Measurements from ENCODE around the gene TMEM240. TPM values are rescaled to one million over a fixed set of nuclear protein-coding genes. Genes with fewer than 3 reads are reported as not detected.

The TMEM240 gene
- total and polyA plus RNA-seq, 10 of the 15 experiments (the other 5 are each of a cell fraction or from before 2014, with no cell fraction given) = 0.17 to 0.49 TPM; not detected in 8

DNA sequence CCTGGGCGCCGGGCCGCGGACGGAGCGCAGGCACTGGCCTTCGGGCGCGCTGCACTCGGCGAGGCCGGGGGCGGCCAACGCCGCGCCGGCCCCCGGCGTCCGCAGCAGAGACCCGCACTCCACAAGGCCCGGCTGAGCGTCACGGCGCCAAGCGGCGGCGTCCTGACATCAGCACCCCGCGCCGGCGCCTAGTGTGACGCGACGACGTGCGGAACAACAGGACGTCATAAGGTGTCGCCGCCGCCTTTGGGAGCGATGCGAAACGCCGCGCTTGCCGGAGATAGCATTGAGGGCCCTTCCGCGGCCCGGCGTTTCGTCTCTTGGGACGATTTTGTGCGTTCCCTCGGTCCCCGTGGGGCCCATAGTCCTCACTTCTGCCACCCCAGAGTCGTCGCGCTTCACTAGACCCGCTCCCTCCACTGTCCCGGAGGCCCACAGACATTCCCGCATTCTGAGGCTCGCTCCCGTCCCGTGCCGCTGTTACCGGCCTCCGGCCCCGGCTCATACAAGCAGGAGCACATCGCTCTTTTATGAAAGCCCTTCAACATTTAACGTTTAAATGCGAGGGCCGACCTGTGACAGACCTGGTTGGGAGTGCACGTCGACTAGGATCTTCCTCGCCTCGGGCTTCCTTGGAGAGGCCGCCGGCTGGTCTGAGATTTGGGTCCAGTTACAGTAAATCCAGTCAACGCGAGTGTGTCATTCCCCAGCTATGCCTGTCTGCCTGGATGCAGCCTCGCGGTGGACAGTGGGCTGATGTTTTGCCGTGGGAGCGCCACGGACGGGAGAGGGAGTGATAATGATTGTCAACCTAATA is 34.5 kb upstream of the TMEM240 start, which contains the start of gene SSU72 (continued):
- TF ChIP-seq, protein P1, sequence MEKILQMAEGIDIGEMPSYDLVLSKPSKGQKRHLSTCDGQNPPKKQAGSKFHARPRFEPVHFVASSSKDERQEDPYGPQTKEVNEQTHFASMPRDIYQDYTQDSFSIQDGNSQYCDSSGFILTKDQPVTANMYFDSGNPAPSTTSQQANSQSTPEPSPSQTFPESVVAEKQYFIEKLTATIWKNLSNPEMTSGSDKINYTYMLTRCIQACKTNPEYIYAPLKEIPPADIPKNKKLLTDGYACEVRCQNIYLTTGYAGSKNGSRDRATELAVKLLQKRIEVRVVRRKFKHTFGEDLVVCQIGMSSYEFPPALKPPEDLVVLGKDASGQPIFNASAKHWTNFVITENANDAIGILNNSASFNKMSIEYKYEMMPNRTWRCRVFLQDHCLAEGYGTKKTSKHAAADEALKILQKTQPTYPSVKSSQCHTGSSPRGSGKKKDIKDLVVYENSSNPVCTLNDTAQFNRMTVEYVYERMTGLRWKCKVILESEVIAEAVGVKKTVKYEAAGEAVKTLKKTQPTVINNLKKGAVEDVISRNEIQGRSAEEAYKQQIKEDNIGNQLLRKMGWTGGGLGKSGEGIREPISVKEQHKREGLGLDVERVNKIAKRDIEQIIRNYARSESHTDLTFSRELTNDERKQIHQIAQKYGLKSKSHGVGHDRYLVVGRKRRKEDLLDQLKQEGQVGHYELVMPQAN (conservative IDR thresholded peaks at IDR 0.05) = peak; percentile 59; the same call in 1 of the 2 replicates
- TF ChIP-seq ZNF622 (IDR thresholded peaks at IDR 0.05) (no peak), SMC3 (IDR thresholded peaks at IDR 0.05; ENCODE audit: borderline replicate concordance, low read length) (no peak), SIX5 (IDR thresholded peaks at IDR 0.05; ENCODE audit: low read depth, low read length, severe bottlenecking) (peak; percentile 68), SMAD1 (IDR thresholded peaks at IDR 0.05; ENCODE audit: low read depth, partially characterized antibody) (peak; percentile 58), NFYA (IDR thresholded peaks at IDR 0.05; ENCODE audit: borderline replicate concordance, low read depth, low read length) (no peak), JUND (IDR thresholded peaks at IDR 0.05; ENCODE audit: low read depth, low read length) (no peak), BHLHE40 (IDR thresholded peaks at IDR 0.05; ENCODE audit: borderline replicate concordance in 1 of 2, low read depth in 2 of 2, low read length in 1 of 2) (peak in 1 of 2 experiments; percentile 78; a peak in 2 of 4 replicates), BACH1 (IDR thresholded peaks at IDR 0.05; ENCODE audit: borderline replicate concordance) (peak; percentile 36; the same call in 1 of the 2 replicates), PML (IDR thresholded peaks at IDR 0.05; ENCODE audit: low read length) (peak; percentile 63; the same call in 1 of the 2 replicates), LARP7 (IDR thresholded peaks at IDR 0.05) (peak; percentile 92), NR2C2 (IDR thresholded peaks at IDR 0.05; ENCODE audit: borderline replicate concordance, control insufficient read depth, insufficient read length, low read depth) (no peak), MEF2B (IDR thresholded peaks at IDR 0.05; ENCODE audit: partially characterized antibody, poor library complexity, severe bottlenecking) (no peak), TCF12 (IDR thresholded peaks at IDR 0.05; ENCODE audit: low read depth, low read length) (peak; percentile 28; the same call in 1 of the 2 replicates), HDAC2 (IDR thresholded peaks at IDR 0.05) (no peak), MXI1 (IDR thresholded peaks at IDR 0.05; ENCODE audit: low read depth, low read length) (peak; percentile 69), CBFB (IDR thresholded peaks at IDR 0.05; ENCODE audit: low read depth) (peak; percentile 44; the same call in 1 of the 2 replicates), NR2F1 (conservative IDR thresholded peaks at IDR 0.05) (peak; percentile 58), MTA2 (IDR thresholded peaks at IDR 0.05; ENCODE audit: low read depth) (no peak), SMAD5 (IDR thresholded peaks at IDR 0.05; ENCODE audit: low read depth) (peak; percentile 76), RB1 (IDR thresholded peaks at IDR 0.05; ENCODE audit: borderline replicate concordance) (peak; percentile 79; the same call in 1 of the 2 replicates), ATF7 (IDR thresholded peaks at IDR 0.05; ENCODE audit: low read depth) (0 out of 2 replicates have a peak, but pooled peaks have one; percentile 30), BRCA1 (IDR thresholded peaks at IDR 0.05; ENCODE audit: low read depth, low read length) (no peak; the same call in 1 of the 2 replicates), ZNF217 (IDR thresholded peaks at IDR 0.05) (peak; percentile 66; the same call in 1 of the 2 replicates), SIN3A (IDR thresholded peaks at IDR 0.05; ENCODE audit: low read depth, low read length) (peak; percentile 87), SP1 (IDR thresholded peaks at IDR 0.05; ENCODE audit: low read depth, low read length) (peak; percentile 70), IRF4 (IDR thresholded peaks at IDR 0.05; ENCODE audit: low read depth, low read length) (0 out of 2 replicates have a peak, but pooled peaks have one; percentile 6)
- TF ChIP-seq, protein P2, sequence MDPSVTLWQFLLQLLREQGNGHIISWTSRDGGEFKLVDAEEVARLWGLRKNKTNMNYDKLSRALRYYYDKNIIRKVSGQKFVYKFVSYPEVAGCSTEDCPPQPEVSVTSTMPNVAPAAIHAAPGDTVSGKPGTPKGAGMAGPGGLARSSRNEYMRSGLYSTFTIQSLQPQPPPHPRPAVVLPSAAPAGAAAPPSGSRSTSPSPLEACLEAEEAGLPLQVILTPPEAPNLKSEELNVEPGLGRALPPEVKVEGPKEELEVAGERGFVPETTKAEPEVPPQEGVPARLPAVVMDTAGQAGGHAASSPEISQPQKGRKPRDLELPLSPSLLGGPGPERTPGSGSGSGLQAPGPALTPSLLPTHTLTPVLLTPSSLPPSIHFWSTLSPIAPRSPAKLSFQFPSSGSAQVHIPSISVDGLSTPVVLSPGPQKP (IDR thresholded peaks at IDR 0.05; ENCODE audit: low read depth, low read length) = peak; percentile 79
- TF ChIP-seq, protein P3, sequence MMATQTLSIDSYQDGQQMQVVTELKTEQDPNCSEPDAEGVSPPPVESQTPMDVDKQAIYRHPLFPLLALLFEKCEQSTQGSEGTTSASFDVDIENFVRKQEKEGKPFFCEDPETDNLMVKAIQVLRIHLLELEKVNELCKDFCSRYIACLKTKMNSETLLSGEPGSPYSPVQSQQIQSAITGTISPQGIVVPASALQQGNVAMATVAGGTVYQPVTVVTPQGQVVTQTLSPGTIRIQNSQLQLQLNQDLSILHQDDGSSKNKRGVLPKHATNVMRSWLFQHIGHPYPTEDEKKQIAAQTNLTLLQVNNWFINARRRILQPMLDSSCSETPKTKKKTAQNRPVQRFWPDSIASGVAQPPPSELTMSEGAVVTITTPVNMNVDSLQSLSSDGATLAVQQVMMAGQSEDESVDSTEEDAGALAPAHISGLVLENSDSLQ (IDR thresholded peaks at IDR 0.05) = no peak

All from GM12878 (cell line).